HG03135 (cell line): ENCODE data around the gene PLEKHG4.

Experiments
- ATAC-seq: cut with Tn5 transposase; IDR thresholded peaks from one replicate; pipeline ENCODE4 v1.9.1; 2021; ENCODE audit warnings: mild to moderate bottlenecking, moderate library complexity; ENCODE audit not compliant: unreplicated experiment

Gene PLEKHG4

DNA sequence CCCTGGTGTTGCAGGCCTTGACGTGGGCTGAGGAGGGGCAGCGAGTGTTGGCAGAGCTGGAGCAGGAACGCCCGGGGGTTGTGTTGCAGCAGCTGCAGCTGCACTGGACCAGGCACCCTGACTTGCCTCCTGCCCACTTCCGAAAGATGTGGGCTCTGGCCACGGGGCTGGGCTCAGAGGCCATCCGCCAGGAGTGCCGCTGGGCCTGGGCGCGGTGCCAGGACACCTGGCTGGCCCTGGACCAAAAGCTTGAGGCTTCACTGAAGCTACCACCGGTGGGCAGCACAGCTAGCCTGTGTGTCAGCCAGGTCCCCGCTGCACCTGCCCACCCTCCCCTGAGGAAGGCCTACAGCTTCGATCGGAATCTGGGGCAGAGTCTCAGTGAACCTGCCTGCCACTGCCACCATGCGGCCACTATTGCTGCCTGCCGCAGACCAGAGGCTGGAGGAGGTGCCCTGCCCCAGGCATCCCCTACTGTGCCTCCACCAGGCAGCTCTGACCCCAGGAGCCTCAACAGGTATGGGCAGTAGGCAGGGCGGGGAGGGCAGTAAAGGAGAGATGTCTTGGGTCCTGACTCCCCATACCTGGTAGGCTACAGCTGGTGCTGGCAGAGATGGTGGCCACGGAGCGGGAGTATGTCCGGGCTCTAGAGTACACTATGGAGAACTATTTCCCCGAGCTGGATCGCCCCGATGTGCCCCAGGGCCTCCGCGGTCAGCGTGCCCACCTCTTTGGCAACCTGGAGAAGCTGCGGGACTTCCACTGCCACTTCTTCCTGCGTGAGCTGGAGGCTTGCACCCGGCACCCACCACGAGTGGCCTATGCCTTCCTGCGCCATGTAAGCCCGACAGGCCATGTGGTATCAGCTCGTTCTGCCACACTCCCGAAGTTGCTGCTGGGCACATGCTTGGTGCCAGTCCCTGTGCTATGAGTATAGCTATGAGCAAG is 5.6 kb downstream of the PLEKHG4 start:
- no peak for ATAC-seq

GRCh38 chr16:67286441-67287235 is 7.3 kb downstream of the PLEKHG4 start:
- no peak for ATAC-seq

DNA sequence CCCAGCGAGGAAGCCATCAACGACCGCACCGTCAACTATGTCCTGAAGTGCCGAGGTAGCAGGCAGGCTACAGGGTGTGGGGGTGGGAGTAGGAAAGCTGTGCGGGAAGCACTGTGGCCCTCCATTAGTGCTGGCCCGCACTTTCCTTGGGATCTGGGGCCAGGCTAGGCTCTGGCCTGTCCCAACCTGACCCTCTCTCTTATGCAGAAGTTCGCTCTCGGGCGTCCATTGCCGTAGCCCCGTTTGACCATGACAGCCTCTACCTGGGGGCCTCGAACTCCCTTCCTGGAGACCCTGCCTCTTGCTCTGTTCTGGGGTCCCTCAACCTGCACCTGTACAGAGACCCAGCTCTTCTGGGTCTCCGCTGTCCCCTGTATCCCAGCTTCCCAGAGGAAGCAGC is 8.6 kb downstream of the PLEKHG4 start:
- ATAC-seq, result no peak

- ATAC-seq, result no peak
Observed at GRCh38 chr16:67291461-67291860, 12.1 kb downstream of the PLEKHG4 start.

GRCh38 chr16:67294171-67294757 is 14.9 kb downstream of the PLEKHG4 start:
- no peak for ATAC-seq

DNA sequence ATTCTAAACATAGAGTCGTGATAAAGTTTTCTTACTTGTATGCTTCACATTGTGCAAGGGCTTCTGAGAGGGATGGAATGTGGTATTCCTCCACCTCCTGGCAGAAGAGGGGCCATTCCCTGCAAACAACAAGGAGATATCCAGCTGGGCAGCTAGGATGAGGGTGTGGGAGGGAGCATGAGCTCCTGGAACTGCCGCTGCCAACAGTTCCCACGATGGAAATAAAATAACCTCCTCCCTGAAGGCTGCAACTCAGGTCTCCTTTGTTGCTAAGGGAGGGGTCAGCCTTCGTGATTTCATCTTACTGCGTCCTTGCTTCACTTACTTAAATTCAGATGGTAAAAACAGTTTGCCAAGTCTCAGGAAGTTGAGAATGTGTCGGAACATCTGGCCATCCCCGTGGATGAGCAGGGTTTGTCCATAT is 15.6 kb downstream of the PLEKHG4 start:
- no peak for ATAC-seq

- ATAC-seq, result no peak
Observed at GRCh38 chr16:67296420-67296819, 17.1 kb downstream of the PLEKHG4 start.

GRCh38 chr16:67298277-67298676 is 18.9 kb downstream of the PLEKHG4 start:
- ATAC-seq, result no peak

DNA sequence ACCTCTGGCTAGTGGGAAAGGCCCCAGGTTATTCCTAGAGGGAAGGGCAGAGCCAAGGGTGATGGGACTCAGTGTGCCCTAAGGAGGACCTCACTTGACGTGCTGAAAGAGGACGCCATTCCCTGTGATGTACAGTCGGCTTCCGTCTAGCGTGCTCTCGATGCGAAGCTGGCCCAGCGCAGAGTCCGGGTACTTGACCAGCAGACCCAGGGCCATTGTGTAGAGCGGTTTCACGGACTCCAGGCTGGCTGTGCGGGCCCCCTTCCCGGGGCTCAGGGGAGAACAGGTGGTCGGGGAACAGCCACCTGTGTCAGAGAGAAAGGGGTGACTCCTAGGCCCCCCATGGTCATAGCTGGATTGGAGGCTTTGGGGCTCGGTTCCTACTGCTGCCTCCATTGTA is 19.9 kb downstream of the PLEKHG4 start:
- no peak for ATAC-seq

GRCh38 chr16:67301080-67301782 is 21.9 kb downstream of the PLEKHG4 start:
- no peak for ATAC-seq

DNA sequence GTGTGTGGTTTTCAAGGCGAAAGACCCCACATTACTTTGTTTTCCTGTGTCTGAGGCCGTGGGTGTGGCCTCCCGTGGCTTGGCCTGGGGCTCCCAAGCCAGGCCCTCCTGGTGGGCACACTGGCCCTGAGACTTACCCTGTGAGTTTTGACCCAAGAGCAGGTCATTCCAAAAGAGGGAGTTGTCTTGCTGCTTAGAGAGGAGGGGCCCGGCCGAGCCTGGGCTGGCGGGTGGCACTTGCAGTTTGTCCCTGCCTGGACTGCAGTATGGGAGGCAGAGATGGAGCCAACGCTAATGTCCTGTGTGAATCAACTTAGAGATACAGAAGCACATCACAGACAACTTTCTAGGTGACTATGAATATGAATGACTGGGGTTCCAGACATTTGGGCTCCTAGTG is 22.7 kb downstream of the PLEKHG4 start:
- no peak for ATAC-seq

GRCh38 chr16:67302970-67303369 is 23.6 kb downstream of the PLEKHG4 start:
- ATAC-seq, result no peak

GRCh38 chr16:67304020-67304419 is 24.7 kb downstream of the PLEKHG4 start:
- ATAC-seq, result no peak

GRCh38 chr16:67305216-67306071 is 26.1 kb downstream of the PLEKHG4 start:
- no peak for ATAC-seq

- ATAC-seq, result no peak
Observed at GRCh38 chr16:67310561-67310960, 31.2 kb downstream of the PLEKHG4 start.

GRCh38 chr16:67311607-67312488 is 32.5 kb downstream of the PLEKHG4 start:
- peak; percentile 62 for ATAC-seq

GRCh38 chr16:67312719-67313118 is 33.4 kb downstream of the PLEKHG4 start:
- no peak for ATAC-seq

- no peak for ATAC-seq
Observed at GRCh38 chr16:67317853-67318252, 38.5 kb downstream of the PLEKHG4 start.

DNA sequence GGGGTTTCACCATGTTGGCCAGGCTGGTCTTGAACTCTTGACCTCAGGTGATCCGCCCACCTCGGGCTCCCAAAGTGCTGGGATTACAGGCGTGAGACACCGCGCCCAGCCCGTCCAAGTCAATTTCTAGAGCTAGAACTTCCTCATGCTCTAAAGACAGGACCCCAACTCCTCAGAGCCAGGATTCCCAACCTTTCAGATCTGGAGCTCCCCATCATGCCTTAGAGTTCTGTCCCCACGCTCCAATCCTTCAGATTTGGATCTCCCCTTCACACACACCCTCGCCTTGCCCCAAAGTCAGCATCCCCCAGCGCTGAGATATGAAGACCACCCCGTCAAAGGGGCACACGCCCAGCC is 46.8 kb downstream of the PLEKHG4 start:
- ATAC-seq, result no peak
